ENCODE results near the gene NIPAL3.
"Not testable (repeated sequence)": the region's sequence is repeated elsewhere in the genome, so short reads cannot be mapped to it uniquely, and the experiment has no call there.

NIPAL3 gene

DNA sequence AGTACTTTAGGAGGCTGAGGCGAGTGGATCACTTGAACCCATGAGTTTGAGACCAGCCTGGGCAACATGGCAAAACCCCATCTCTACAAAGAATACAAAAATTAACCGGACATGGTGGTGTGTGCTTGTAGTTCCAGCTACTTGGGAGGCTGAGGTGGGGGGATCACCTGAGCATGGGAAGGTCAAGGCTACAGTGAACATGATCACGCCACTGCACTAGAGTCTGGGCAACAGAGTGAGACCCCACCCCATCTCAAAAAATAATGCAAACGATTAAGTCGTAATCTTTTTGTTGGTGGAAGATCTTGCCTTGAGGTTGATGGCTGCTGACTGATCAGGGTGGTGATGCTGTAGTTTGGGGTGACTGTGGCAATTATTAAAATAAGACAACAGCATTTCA lies 93.3 kb downstream of the NIPAL3 start:
- no peak overlapping the region for H3K9ac ChIP-seq (ENCODE audit: low read depth, low read length)
- no peak overlapping the region for H3K27ac ChIP-seq (ENCODE audit: low read depth, low read length)
- no peaks in the 10 kb centered on the region for H3K36me3 ChIP-seq (ENCODE audit: insufficient read depth, low read length)
- no peak overlapping the region for H3K4me3 ChIP-seq (ENCODE audit: low read length)
- peaks cover 29% of the 10 kb centered on the region for H3K4me1 ChIP-seq (ENCODE audit: insufficient read depth, low read length)
- H3K27me3 ChIP-seq (ENCODE audit: insufficient read depth, low read length): peaks cover 3% of the 10 kb centered on the region; the same call in 1 of the 2 replicates
- 99% methylated on average over 5 of the region's 5 CpGs for WGBS
- H3K9me3 ChIP-seq (ENCODE audit: insufficient read depth, low read depth, low read length): no peaks in the 10 kb centered on the region

DNA sequence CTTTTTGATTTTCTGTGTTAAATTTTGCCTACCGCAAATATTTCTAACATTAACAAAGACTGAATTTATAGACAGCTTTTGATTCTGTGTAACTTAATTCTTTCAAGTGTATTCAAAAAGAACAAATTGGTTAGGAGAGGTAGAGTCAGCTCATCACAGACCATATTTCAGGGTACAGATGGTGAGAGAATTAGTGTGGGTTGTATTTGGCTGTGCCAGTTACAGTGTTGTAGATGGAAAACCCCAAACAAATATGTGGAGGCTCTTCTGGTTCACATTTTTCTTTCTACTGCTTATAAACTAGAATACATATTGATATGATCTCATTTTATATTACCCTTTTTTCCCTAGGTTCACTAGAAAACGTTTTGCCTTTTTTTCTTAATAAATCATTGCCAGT lies 98.1 kb downstream of the NIPAL3 start:
- Histone ChIP-seq H3K27me3 (ENCODE audit: insufficient read depth, low read length) (no peaks in the 10 kb centered on the region), H3K4me1 (ENCODE audit: insufficient read depth, low read length) (peaks cover 3% of the 10 kb centered on the region; the same call in 1 of the 2 replicates), H3K4me3 (ENCODE audit: low read length) (no peak overlapping the region), H3K9me3 (ENCODE audit: insufficient read depth, low read depth, low read length) (no peaks in the 10 kb centered on the region), H3K9ac (ENCODE audit: low read depth, low read length) (no peak overlapping the region), H3K36me3 (ENCODE audit: insufficient read depth, low read length) (no peaks in the 10 kb centered on the region), H3K27ac (ENCODE audit: low read depth, low read length) (no peak overlapping the region)
- WGBS: 60% methylated on average over 1 of the region's 2 CpGs

- Histone ChIP-seq H3K4me1 (ENCODE audit: insufficient read depth, low read length) (no peaks in the 10 kb centered on the region), H3K9ac (ENCODE audit: low read depth, low read length) (no peak overlapping the region), H3K4me3 (ENCODE audit: low read length) (no peak overlapping the region), H3K27ac (ENCODE audit: low read depth, low read length) (no peak overlapping the region), H3K9me3 (ENCODE audit: insufficient read depth, low read depth, low read length) (no peaks in the 10 kb centered on the region), H3K27me3 (ENCODE audit: insufficient read depth, low read length) (no peaks in the 10 kb centered on the region), H3K36me3 (ENCODE audit: insufficient read depth, low read length) (no peaks in the 10 kb centered on the region)
- 96% methylated on average over 5 of the region's 5 CpGs for WGBS
Observed at GRCh38 chr1:24514946-24515345, 99.3 kb downstream of the NIPAL3 start.

DNA sequence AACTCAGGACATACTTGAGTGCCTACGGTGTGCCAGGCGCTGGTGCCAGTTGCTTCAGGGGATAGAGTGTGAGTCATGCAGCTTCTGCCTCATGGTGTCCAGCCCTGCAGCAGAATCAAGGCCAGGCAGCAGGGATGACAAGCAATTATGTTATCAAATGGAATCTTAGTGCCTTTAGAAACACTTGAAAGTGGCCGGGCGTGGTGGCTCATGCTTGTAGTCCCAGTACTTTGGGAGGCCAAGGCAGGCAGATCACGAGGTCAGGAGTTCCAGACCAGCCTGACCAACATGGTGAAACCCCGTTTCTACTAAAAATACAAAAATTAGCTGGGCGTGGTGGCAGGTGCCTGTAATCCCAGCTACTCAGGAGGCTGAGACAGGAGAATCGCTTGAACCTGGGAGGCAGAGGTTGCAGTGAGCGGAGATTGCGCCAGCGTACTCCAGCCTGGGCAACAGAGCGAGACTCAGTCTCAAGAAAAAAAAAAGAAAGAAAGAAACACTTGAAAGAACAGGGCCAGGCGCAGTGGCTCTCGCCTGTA lies 100.1 kb downstream of the NIPAL3 start:
- H3K27me3 ChIP-seq (ENCODE audit: insufficient read depth, low read length); H3K36me3 ChIP-seq (ENCODE audit: insufficient read depth, low read length); H3K27ac ChIP-seq (ENCODE audit: low read depth, low read length); H3K4me1 ChIP-seq (ENCODE audit: insufficient read depth, low read length); H3K9ac ChIP-seq (ENCODE audit: low read depth, low read length); H3K9me3 ChIP-seq (ENCODE audit: insufficient read depth, low read depth, low read length); H3K4me3 ChIP-seq (ENCODE audit: low read length): not testable (repeated sequence)
- 96% methylated on average over 14 of the region's 14 CpGs for WGBS

GRCh38 chr1:24516506-24516905 lies 100.9 kb downstream of the NIPAL3 start:
- no peak overlapping the region for H3K27ac ChIP-seq (ENCODE audit: low read depth, low read length)
- 91% methylated on average over 12 of the region's 12 CpGs for WGBS
- H3K27me3 ChIP-seq (ENCODE audit: insufficient read depth, low read length): no peaks in the 10 kb centered on the region
- H3K9me3 ChIP-seq (ENCODE audit: insufficient read depth, low read depth, low read length): no peaks in the 10 kb centered on the region
- no peak overlapping the region for H3K9ac ChIP-seq (ENCODE audit: low read depth, low read length)
- H3K4me3 ChIP-seq (ENCODE audit: low read length): no peak overlapping the region
- no peaks in the 10 kb centered on the region for H3K36me3 ChIP-seq (ENCODE audit: insufficient read depth, low read length)
- H3K4me1 ChIP-seq (ENCODE audit: insufficient read depth, low read length): no peaks in the 10 kb centered on the region

- Histone ChIP-seq H3K4me1 (ENCODE audit: insufficient read depth, low read length) (no peaks in the 10 kb centered on the region), H3K27ac (ENCODE audit: low read depth, low read length) (no peak overlapping the region), H3K9ac (ENCODE audit: low read depth, low read length) (no peak overlapping the region), H3K4me3 (ENCODE audit: low read length) (no peak overlapping the region), H3K36me3 (ENCODE audit: insufficient read depth, low read length) (no peaks in the 10 kb centered on the region), H3K27me3 (ENCODE audit: insufficient read depth, low read length) (no peaks in the 10 kb centered on the region), H3K9me3 (ENCODE audit: insufficient read depth, low read depth, low read length) (no peaks in the 10 kb centered on the region)
- WGBS: 96% methylated on average over 3 of the region's 4 CpGs
Observed at GRCh38 chr1:24517898-24518297, 102.3 kb downstream of the NIPAL3 start.

DNA sequence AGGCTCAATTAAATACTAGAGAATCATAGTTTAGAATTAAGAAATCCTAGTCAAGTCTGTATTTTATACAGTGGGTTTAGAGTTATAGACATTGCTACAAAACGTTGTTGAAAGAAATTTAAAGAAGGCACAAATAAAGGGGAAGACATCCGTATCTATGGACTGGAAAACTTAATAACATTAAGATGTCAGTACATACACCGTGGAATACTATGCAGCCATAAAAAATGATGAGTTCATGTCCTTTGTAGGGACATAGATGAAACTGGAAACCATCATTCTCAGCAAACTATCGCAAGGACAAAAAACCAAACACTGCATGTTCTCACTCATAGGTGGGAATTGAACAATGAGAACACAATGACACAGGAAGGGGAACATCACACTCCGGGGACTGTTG lies 104.7 kb downstream of the NIPAL3 start:
- not testable (repeated sequence) for H3K4me3 ChIP-seq (ENCODE audit: low read length); H3K4me1 ChIP-seq (ENCODE audit: insufficient read depth, low read length); H3K27me3 ChIP-seq (ENCODE audit: insufficient read depth, low read length); H3K36me3 ChIP-seq (ENCODE audit: insufficient read depth, low read length); H3K9ac ChIP-seq (ENCODE audit: low read depth, low read length); H3K9me3 ChIP-seq (ENCODE audit: insufficient read depth, low read depth, low read length); H3K27ac ChIP-seq (ENCODE audit: low read depth, low read length)
- 96% methylated on average over 3 of the region's 5 CpGs for WGBS

Data from HUES64 (cell line).